ENCODE measurements around the gene GNA15. TPM values are rescaled to one million over a fixed set of nuclear protein-coding genes. Genes with fewer than 3 reads are reported as not detected.

GNA15 gene
- total RNA-seq, 2 donors from 2014 or later = not detected

DNA sequence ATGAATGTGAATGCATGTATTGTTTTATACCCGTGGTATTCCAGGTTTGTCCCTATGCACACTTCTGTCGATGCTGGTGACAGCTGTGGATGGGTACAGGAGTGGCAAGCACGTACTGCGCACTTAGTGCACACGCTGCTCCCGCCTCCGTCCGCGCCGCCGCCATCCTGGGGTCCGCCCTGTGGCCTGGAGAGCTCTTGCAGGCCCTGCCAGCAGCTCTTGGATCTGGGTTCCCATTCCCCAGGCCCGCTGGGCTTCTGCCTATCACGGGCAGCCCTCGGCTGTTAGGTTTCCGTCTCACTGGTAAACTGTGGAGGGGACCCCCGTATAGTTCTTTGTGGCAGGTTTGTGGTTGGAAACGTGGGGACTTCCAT, 37.7 kb upstream of the GNA15 start:
- Histone ChIP-seq H3K36me3 (ENCODE audit: control insufficient read depth, insufficient read depth, low read length) (no peaks in the 10 kb centered on the region), H3K4me1 (ENCODE audit: control insufficient read depth, insufficient read depth, low read length) (peaks cover 7% of the 10 kb centered on the region), H3K27me3 (ENCODE audit: control insufficient read depth, insufficient read depth, low read length, poor library complexity, severe bottlenecking) (no peaks in the 10 kb centered on the region), H3K9ac (ENCODE audit: extremely low read depth, low read length, poor library complexity, severe bottlenecking) (no peak overlapping the region), H3K9me3 (ENCODE audit: control insufficient read depth, low read length) (no peaks in the 10 kb centered on the region), H3K4me3 (ENCODE audit: low read length) (no peak overlapping the region), H3K27ac (ENCODE audit: low read depth, low read length) (no peak overlapping the region)
- H3K4me3 Mint-ChIP-seq = no peak overlapping the region
- H3K27ac Mint-ChIP-seq = no peak overlapping the region
- H3K9me3 Mint-ChIP-seq = no peaks in the 10 kb centered on the region
- H3K36me3 Mint-ChIP-seq (ENCODE audit: low read depth) = no peaks in the 10 kb centered on the region
- 88 to 89% methylated on average over 18 of the region's 18 CpGs for WGBS, 2 experiments (ENCODE audit: insufficient coverage in 1 of 2, insufficient read length in 1 of 2)
- peaks cover 16% of the 10 kb centered on the region for H3K4me1 Mint-ChIP-seq
- DNase-seq = no peak
- H3K27me3 Mint-ChIP-seq (ENCODE audit: insufficient read depth) = no peaks in the 10 kb centered on the region
- TF ChIP-seq, protein P1, sequence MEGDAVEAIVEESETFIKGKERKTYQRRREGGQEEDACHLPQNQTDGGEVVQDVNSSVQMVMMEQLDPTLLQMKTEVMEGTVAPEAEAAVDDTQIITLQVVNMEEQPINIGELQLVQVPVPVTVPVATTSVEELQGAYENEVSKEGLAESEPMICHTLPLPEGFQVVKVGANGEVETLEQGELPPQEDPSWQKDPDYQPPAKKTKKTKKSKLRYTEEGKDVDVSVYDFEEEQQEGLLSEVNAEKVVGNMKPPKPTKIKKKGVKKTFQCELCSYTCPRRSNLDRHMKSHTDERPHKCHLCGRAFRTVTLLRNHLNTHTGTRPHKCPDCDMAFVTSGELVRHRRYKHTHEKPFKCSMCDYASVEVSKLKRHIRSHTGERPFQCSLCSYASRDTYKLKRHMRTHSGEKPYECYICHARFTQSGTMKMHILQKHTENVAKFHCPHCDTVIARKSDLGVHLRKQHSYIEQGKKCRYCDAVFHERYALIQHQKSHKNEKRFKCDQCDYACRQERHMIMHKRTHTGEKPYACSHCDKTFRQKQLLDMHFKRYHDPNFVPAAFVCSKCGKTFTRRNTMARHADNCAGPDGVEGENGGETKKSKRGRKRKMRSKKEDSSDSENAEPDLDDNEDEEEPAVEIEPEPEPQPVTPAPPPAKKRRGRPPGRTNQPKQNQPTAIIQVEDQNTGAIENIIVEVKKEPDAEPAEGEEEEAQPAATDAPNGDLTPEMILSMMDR (conservative IDR thresholded peaks at IDR 0.05) = peak; percentile 18

DNA sequence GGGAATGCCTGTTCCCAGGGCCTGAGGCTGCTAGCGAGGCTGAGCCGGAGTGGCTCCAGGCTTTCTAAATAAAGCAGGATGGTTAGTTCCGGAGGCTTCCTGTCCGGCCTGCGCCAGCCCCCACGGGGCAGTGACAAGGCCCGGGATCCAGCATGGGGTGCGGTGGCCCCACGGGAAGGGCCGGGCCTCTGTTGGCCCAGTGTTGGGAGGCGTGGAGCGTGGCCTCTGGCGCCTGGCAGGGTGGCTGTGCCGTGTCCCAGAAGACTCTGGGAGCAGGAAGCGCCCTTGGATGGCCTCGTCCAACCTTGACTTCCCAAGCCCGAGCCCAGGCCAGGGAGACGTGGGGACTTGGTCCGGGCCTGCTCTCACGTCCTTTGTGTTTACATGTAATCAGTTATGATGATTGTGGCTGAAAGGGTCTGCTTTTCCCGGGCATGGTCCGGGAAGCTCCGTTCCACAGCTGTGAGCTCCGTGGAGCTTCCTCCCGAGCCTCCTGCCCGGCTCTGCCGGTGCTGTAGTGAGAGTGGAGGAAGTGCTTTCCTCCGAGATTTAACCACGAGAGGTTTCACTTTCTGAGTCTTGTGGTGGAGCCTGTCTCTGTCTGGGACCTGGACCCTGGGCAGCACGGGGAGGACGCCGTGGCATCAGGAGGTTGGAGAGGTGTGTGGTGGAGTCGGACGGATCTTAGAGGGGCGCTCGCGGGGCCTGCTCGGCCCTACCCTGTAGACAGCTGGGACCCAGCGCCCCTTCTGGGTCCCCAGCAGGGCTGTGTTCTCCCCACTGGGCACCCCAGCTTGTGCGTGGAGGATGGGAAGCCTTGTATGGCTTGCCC, 37.1 kb upstream of the GNA15 start:
- Mint-ChIP-seq H3K4me1 (peaks cover 16% of the 10 kb centered on the region), H3K27me3 (ENCODE audit: insufficient read depth) (no peaks in the 10 kb centered on the region), H3K4me3 (no peak overlapping the region), H3K9me3 (no peaks in the 10 kb centered on the region), H3K27ac (peak overlapping the region; percentile 79), H3K36me3 (ENCODE audit: low read depth) (no peaks in the 10 kb centered on the region)
- TF ChIP-seq, protein P1 (conservative IDR thresholded peaks at IDR 0.05) = no peak
- Histone ChIP-seq H3K27ac (ENCODE audit: low read depth, low read length) (no peak overlapping the region), H3K36me3 (ENCODE audit: control insufficient read depth, insufficient read depth, low read length) (no peaks in the 10 kb centered on the region), H3K4me3 (ENCODE audit: low read length) (no peak overlapping the region), H3K9me3 (ENCODE audit: control insufficient read depth, low read length) (no peaks in the 10 kb centered on the region), H3K9ac (ENCODE audit: extremely low read depth, low read length, poor library complexity, severe bottlenecking) (no peak overlapping the region), H3K4me1 (ENCODE audit: control insufficient read depth, insufficient read depth, low read length) (peaks cover 7% of the 10 kb centered on the region), H3K27me3 (ENCODE audit: control insufficient read depth, insufficient read depth, low read length, poor library complexity, severe bottlenecking) (no peaks in the 10 kb centered on the region)
- no peak for DNase-seq
- WGBS, 2 experiments (ENCODE audit: insufficient coverage in 1 of 2, insufficient read length in 1 of 2) = 84 to 94% methylated on average over 15 to 40 of the region's 40 CpGs

DNA sequence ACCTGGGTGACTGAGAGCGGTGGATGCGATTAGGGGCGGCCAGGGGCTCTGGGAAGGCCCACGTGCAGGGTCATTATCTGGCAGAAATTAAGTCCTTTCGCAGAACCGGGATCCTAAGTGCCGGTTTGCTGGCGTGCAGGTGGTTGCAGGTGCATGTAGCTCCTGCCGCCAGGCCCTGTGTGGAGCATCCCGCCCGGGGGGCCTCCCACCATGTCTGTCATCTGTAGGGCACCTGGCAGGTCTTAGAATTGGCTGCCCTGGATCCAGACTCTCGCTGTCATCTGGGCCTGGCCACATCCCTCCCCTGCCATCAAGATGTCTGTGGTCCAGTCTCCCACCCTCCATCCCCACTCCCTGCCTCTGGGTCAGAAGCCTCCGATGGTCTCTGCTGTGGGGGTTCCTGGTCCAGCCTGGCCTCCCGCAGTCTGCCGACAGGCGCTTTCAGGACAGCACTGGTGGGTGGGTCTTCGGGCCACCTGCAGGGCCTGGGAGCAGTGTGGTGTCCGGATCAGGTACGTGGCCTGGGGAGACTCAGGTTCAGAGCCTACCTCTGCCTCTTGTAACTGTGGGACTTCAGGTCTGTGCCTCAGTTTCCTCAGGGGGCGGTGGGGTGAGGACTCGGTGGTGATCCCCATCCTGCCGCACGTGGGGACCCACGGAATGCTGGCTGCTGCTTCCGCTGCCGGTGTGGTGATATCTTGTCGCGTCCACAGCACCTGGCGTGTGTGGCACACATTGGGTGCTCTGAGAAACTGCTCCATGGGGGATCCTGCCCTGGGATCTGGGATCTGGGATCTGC, 36.3 kb upstream of the GNA15 start:
- Histone ChIP-seq H3K4me3 (ENCODE audit: low read length) (no peak overlapping the region), H3K4me1 (ENCODE audit: control insufficient read depth, insufficient read depth, low read length) (peaks cover 7% of the 10 kb centered on the region), H3K27me3 (ENCODE audit: control insufficient read depth, insufficient read depth, low read length, poor library complexity, severe bottlenecking) (no peaks in the 10 kb centered on the region), H3K9me3 (ENCODE audit: control insufficient read depth, low read length) (no peaks in the 10 kb centered on the region), H3K27ac (ENCODE audit: low read depth, low read length) (no peak overlapping the region), H3K36me3 (ENCODE audit: control insufficient read depth, insufficient read depth, low read length) (no peaks in the 10 kb centered on the region), H3K9ac (ENCODE audit: extremely low read depth, low read length, poor library complexity, severe bottlenecking) (no peak overlapping the region)
- Mint-ChIP-seq H3K27ac (no peak overlapping the region), H3K36me3 (ENCODE audit: low read depth) (no peaks in the 10 kb centered on the region), H3K27me3 (ENCODE audit: insufficient read depth) (no peaks in the 10 kb centered on the region), H3K9me3 (no peaks in the 10 kb centered on the region), H3K4me3 (no peak overlapping the region), H3K4me1 (peaks cover 16% of the 10 kb centered on the region)
- DNase-seq = no peak
- TF ChIP-seq, protein P1 (conservative IDR thresholded peaks at IDR 0.05) = no peak
- WGBS, 2 experiments (ENCODE audit: insufficient coverage in 1 of 2, insufficient read length in 1 of 2) = 94 to 95% methylated on average over 26 to 29 of the region's 29 CpGs
